HG03066 (cell line): Measurements from ENCODE around the gene IWS1.
"Not testable (repeated sequence)": the region's sequence is repeated elsewhere in the genome, so short reads cannot be mapped to it uniquely, and the experiment has no call there.

Source experiments
- ATAC-seq: cut with Tn5 transposase; IDR thresholded peaks from one replicate; pipeline ENCODE4 v1.9.1; 2021; ENCODE audit warnings: low read depth; ENCODE audit not compliant: unreplicated experiment

IWS1 gene

DNA sequence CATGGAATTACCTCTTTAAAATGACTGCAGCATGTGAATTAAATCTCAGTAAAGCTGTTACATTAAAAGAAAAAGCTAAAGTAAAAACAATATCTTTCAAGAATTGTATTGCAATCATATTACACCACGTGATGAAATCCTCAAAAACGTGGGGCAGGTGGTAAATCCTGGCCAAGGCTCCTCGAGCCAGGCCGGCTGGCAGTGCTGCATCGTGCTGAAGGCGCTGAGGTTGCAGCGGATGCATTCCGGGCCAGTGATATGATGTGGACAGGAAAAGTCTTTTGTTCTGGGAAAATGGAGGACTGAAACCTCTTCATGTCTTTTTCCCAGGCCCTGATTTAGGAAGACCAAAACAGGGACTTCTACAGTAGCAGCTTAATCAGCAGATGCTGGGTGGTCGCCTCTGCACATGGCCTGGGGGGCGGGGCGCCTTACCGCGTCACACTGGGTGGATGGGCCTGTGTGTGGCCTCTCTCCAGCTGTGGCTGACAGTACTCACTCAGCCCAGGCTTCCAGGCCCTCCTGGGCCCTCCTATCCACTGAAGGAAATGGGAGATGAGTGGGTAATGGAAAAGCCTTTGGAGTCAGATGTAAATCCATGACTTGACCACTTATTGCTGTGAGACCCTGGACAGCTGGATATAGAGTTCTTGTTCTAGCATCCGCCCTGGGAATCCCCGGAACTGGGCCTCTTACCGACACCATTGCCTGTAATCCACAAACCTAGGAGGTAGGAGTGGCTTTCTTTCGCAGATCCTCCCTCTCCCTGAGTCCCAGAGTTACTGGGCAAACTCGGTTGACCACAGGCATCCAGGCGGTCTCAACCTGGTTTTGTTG, 62.9 kb downstream of the IWS1 start:
- ATAC-seq = no peak

DNA sequence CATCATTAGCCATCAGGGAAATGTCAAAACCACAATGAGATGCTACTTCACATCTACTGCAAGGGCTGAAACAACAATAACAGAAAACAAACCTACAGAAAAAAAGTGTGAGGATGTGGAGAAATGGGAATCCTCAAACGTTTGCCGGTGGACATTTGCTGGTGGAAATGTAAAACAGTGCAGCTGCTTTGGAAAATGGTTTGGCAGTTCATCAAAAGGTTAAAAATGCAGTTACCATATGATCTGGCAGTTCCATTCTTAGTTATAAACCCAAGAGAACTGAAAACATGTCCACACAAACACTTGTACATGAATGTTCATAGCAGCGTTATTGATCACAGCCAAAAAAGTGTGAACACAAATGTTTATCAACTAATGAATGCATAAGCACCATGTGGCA, 63.8 kb downstream of the IWS1 start:
- ATAC-seq = no peak

DNA sequence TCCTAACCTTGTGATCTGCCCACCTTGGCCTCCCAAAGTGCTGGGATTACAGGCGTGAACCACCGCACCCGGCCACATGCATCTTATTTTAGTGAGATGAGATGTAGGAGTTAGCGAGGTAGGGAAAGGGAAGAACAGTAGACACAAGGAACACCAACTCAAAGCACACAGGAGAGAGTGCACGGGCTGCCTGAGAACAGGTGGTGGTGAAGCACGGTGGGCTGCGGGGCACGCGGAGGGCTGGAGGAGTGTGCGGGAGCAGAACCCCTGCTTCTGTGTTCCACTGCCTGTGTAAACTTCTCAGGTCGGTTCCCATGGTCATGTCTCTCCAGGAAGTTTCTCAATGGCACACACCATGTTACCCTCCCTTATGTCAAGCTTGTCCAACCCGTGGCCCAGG, 69.3 kb downstream of the IWS1 start:
- ATAC-seq = no peak

DNA sequence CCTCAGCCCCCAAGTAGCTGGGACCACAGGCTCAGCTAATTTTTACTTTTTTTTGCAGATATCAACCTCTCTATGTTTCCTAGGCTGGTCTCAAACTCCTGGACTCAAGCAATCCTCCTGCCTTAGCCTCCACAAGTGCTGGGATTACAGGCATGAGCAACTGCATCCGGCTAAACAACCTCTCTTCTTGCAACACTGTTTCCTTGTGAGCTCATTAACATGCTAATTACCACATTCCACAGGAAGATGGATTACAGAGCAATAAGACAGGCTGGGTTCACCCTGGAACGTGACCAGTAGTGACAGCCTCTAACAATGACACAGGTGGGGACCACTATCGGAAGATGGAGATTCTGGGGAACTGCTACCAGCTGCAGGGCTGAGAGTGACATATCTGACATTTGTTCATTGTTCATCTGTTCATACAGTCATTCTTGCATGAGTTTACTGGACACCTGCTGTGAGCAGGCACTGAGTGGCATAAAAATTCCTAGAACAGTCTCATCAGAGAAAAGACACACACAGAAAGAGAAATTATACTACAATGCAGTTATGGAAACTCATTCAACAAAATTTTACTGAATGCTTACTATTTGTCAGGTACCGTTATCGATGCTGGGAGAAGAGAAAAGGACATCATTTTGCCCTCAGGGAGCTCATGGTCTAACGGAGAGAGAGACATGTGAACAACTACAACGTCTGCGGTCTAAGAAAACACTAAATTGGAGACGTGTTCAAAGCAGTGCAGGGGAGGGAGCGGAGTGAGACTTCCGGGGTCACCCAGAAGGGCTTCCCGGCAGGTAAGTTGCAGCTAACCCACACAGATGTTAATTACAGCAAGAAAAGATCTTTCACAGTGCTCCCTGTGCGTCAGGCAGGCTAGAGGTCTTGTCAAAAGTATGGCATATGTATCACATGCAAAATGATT, 70.5 kb downstream of the IWS1 start:
- no peak for ATAC-seq

DNA sequence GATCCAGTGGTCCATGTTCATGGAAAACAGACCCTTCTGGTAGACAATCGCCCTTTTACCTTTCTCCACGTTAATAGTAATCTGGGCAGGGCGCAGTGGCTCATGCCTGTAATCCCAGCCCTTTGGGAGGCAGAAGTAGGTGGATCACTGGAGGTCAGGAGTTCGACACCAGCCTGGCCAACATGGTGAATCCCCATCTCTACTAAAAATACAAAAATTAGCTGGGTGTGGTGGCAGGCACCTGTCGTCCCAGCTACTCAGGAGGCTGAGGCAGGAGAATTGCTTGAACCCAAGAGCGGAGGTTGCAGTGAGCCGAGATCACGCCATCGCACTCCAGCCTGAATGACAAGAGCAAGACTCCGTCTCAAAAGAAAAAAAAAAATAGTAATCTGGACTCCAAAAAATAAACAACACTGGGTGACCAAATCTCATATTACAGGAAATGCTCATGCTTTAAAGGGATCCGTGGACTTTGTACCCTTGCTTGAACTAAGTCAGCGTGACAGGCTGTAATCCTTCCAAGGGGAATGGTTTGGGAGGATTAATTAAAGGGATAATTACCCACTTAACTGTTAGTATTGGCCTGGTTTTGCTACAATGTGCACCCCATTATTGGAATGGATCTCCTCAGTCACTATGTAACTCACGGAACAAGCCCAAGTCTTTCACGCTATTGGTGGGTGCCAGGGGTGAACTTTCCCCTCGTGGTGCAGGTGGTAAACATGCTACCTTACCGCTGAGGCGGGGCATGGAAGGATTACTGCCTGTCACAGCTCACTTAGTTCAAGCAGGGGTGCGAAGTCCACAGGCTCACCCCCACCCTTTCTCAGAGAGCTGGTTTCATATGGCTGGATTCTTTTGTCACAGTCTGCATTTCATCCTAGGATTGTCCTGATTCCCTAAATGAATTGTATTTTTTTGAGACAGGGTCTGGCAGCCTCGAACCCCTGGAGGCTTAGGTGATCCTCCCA, 71.4 kb downstream of the IWS1 start:
- ATAC-seq = no peak

DNA sequence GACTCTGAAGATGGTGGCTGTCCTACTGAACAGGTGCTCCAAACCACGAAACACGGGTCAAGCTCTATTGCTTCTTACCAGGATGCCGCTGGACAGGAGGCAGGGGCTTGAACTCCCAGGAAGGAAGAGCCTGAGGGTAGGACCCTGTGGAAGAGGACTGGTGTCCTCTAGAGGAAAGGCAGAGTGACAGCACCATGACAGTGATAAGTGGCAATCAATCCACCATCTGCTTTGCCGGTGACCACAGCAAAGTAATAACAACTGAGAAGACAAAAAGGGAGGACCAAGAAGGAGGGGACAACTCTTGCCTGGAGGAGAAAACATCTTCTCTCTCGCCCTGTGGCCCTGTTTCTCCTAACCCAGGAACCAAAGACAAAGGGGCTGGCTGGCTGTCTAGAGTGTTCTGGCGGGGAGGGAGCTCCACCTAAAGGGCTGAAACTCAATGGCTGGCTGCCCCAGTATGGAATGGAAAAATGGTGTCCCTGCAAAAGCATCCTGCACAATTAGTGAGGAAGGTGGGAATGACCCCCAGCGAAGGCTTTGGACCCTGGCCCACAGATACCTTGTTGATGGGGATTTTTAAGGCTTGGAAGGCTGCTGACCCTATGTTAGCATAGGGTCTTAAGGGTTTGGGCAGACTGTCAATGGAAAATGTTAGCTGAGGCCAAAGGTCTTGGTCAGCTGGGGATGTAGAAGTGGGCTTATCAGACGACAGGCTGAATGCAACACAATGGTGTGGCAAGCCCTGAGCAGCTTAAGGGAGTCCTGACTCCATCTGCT, 72.7 kb downstream of the IWS1 start:
- ATAC-seq = no peak

DNA sequence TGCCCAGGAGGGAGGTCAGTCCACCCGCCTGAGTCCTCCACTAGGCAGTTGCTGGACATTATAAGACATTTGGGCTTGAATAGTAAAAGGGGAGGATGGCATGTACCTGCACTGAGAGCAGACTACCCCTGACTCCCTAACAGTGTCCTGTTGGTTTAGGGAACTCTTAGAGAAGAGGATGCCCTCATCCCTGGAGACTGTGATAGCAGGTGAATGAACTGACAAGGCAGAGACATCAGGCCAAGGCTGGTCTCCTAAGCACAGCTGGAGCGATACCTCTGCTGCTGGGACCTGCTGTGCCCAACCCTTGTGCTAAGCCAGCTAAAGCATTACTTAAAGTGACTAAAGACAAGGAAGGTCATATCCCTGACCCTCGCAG, 73.3 kb downstream of the IWS1 start:
- ATAC-seq = no peak

DNA sequence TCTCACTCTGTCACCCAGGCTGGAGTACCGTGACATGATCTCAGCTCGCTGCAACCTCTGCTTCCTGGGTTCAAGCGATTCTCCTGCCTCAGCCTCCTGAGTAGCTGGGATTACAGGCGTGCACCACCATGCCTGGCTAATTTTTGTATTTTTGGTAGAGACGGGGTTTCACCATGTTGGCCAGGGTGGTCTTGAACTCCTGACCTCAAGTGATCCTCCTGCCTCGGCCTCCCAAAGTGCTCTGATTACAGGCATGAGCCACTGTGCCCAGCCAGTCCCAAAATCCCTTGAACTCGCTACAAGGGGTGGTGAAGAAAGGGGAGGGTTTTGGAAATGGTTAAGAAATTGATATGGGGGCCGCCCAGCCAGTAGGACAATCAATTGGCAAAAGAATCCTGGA, 73.9 kb downstream of the IWS1 start:
- not testable (repeated sequence) for ATAC-seq

DNA sequence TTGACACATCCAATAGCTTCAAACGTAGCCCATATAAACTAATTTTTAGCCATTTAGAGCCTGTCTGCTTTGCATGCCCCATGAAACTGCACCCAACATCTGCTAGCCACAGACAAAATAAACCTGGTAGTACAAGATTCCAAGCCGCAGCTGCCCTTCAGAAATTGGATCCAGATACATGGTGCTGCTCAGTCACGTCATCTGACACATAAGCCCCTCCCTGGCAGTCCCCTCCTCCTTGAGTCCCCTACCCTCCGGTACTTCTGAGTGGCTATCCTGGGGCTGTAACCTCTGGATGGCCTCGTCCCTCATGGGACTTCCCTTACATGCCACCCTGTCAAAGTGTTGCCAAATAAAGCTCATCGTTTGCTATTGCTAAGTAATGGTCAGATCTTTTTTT, 74.3 kb downstream of the IWS1 start:
- no peak for ATAC-seq

DNA sequence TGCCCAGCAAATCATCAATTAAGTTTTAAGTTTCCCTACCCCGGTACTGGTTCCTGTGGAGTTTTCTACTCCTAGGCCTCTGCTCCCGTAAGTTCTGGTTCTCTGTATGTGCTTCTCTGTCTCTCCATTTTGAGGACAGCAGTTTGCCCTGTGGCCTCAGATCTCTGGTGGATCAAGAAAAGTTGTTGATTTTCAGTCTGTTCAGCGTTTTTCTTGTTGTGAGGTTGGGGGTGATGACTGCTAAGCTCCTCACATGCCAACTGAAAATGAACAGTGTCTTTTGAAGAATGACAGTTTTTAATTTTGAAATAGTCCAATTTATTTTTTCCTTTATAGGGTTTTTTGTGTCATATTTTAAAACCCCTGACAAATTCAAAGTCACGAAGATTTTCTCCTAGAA, 76.4 kb downstream of the IWS1 start:
- ATAC-seq = no peak

DNA sequence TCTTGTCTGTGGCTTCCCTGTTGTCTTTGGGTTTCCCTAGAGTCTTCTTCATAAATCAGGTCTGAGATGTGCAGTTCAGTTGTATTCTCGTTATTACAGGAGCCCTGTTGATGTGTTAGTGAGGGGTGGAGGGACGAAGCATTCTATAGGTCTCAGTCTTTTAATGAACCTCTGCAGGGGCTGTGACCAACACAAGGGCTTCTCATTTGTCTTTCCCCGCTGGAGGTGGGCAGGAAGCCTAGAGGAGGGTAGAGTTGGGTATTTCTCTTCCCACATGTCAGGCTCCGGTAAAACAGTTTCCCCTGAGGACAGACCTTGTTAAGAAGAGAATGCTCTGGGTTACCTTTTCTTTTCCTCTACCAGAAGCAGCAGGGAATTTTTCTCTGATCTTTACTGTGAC, 76.9 kb downstream of the IWS1 start:
- no peak for ATAC-seq

DNA sequence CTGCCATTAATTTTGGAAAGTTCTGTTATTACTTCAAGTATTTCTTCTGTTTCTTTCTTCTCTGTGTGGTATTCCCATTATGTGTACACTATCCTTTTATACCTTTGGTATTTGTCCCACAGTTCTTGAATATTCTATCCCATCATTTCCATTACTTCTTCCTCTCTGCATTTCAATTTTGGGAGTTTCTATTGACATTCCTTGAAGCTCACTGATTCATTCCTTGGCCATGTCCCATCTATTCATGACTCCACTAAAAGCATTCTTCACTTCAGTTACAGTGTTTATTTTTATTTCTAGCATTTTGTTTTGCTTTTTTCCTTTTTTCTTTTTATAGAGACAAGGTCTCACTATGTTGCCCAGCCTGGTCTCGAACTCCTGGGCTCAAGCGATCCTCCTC, 77.8 kb downstream of the IWS1 start:
- no peak for ATAC-seq

DNA sequence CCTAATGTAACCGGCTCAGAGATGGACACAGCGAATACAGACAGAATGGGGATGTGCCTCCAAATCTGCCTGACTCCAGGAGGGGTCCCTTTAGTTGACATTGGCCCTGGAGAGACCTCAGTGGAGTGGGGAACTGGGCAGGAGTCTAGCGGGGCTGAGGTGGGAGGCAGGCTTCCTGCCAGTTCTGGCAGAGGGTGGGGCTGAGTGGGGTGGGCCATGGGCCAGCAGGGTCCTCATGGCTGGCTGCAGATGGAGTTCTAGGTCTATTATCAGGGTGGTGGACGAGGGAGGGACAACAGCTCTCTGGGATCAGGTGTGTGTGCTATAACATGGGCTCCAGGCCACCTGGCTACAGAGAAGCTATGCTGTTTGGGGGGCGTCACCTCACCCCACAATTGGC, 86.9 kb downstream of the IWS1 start:
- no peak for ATAC-seq

DNA sequence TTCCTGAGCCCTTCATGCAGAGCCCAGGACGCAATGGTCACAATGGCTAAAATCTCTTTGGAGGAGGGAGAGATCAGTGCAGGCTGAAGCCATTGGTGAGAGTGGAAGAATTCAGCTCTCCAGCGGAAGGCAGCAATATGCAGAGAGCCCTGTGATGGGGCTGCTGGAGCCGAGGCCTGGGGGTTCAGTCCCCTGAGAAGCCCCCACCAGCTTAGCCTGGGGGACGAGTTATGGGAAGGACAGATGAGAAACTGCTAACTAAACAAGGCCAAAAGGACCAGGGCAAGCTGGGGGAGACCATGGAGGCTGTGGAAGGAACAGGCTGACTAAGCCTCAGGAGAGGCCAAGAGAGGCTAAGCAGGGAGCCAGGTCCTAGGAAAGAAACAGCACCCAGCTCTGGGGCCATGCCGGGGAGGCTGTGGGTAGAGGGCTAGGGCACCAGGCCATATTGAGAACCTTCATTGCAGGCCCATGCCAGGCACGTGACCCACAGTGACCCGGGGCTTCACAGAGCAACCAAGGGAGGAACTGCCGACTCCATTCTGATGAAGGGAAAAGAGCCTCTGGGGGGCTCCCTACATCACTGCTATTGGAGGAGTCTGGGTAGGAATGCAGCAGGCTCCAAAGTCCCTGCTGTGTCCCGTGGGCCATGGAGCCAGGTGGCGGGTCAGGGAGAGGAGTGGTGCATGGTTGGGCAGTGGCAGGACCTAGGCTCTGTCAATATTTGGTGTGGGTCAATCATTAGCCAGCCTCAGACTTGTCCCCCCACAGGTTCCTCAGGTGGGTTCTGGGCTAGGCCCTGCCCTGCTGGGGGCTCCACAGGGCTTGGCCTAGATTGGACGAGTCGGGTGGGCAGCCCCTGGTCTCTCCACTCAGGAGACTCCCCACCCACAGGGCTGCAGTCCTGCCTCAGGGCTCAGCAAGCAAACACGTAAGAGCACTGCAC, 88.2 kb downstream of the IWS1 start:
- ATAC-seq = no peak

DNA sequence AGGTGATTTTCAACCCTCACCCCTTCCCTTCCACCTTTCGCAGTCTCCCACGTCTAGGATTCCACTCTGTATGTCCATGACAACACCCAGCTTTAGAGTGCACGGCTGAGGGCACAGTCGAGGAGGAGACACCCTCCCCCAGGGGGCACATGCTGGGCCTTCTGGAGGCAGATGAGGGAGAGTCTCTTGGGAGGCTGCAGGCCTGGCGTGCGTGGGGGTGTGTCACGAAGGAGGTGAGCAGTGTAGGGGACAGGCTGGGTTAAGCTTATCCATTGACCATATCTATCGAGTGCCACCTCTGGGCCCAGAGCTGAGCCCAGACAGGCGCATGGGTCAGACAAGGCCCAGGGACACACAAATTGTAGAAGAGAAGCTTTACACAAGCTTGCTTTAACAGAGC, 89.2 kb downstream of the IWS1 start:
- ATAC-seq = no peak

DNA sequence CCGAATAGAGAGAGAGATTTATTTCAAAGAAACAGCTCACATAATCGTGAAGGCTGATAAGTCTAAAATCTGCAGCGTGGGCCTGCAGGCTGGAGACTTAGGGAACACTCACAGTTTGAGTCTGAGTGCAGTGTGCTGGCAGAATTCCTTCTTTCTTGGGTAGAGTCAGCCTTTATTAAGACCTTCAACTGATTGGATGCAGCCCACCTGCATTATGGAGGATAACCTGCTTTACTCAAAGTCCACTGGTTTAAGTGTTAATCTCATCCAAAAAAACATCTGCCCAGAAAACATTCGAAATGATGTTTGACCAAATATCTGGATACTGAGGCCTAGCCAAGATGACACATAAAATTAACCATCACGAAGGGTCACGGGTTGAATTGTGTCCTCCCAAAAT, 91.8 kb downstream of the IWS1 start:
- ATAC-seq = no peak

DNA sequence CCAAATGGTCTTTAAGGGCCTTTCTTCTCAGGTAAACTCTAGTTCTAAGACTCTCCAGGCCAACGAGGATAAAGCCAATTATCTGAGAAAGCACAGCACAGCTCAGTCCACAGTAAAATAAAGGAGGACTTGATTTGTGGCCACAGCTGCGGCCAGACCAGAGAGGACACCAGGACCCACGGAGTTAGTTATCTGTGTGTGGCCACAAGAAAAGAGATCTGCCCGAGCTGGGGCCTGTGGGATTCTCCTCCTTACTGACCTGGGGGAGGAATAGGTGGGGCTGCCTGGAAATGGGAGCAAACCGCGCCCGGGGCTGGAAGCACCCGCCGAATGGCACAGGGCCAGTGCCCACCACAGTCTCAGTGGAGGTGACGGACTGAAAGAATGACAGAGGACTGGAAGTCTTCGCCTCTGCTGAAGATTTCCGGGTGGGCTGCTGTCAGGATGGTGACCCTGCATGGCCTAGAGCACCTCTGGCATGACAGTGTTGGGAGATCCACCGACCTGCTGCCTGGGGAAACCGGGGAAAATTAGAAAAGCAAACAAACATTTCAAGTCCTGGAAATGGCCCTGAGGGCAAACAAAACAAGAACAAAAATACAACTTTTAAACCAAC, 94.8 kb downstream of the IWS1 start:
- ATAC-seq = no peak
